GM12865 (cell line): ENCODE results near the gene ARHGAP27.

Source experiments
- DNase-seq: peaks from one replicate; pipeline ENCODE4 v3.0.0; 2010; ENCODE audit warnings: low read depth
- H3K4me3 ChIP-seq: 2 replicates; pipeline ENCODE4 v1.5.1; 2011; ENCODE audit warnings: mild to moderate bottlenecking, low read depth, low read length, control low read depth
- CTCF ChIP-seq: IDR thresholded peaks from 2 replicates; pipeline ENCODE4 v1.5.1; 2011; ENCODE audit warnings: low read length, control low read depth, low read depth, inconsistent platforms; ENCODE audit not compliant: insufficient read depth; ENCODE audit errors: missing control alignments

Gene ARHGAP27

GRCh38 chr17:45404870-45405249, 27.8 kb downstream of the ARHGAP27 start:
- no peak for DNase-seq
- no peak for TF ChIP-seq CTCF
- H3K4me3 ChIP-seq, result no peak overlapping the region

GRCh38 chr17:45403906-45404490, 28.7 kb downstream of the ARHGAP27 start:
- no peak for DNase-seq
- H3K4me3 ChIP-seq, result no peak overlapping the region
- no peak for TF ChIP-seq CTCF

GRCh38 chr17:45402916-45403315, 29.8 kb downstream of the ARHGAP27 start:
- H3K4me3 ChIP-seq, result no peak overlapping the region
- DNase-seq, result no peak
- no peak for TF ChIP-seq CTCF

GRCh38 chr17:45398800-45399199, 33.9 kb downstream of the ARHGAP27 start:
- no peak for TF ChIP-seq CTCF
- DNase-seq, result no peak
- H3K4me3 ChIP-seq, result no peak overlapping the region

GRCh38 chr17:45397796-45398195, 34.9 kb downstream of the ARHGAP27 start:
- no peak for DNase-seq
- TF ChIP-seq CTCF, result no peak
- no peak overlapping the region for H3K4me3 ChIP-seq

- TF ChIP-seq CTCF, result no peak
- DNase-seq, result no peak
- no peak overlapping the region for H3K4me3 ChIP-seq
Measured at GRCh38 chr17:45396496-45397205, 36.0 kb downstream of the ARHGAP27 start.
